Measurements from ENCODE around the gene FMN1.
"Not testable (repeated sequence)": the region's sequence is repeated elsewhere in the genome, so short reads cannot be mapped to it uniquely, and the experiment has no call there.

Gene FMN1

GRCh38 chr15:32956711-32957110 lies 237.8 kb downstream of the FMN1 start:
- no peak overlapping the region for H3K27ac ChIP-seq
- no peak for TF ChIP-seq CTCF (conservative IDR thresholded peaks at IDR 0.05)
- no peak for TF ChIP-seq ZFX (IDR thresholded peaks at IDR 0.05)

- no peak for TF ChIP-seq ZFX (IDR thresholded peaks at IDR 0.05)
- peak; percentile 82 for TF ChIP-seq CTCF (conservative IDR thresholded peaks at IDR 0.05)
- H3K27ac ChIP-seq = no peak overlapping the region
Observed at GRCh38 chr15:32956006-32956405, 238.5 kb downstream of the FMN1 start.

- TF ChIP-seq CTCF (conservative IDR thresholded peaks at IDR 0.05) (no peak), ZFX (IDR thresholded peaks at IDR 0.05) (no peak)
- H3K27ac ChIP-seq = no peak overlapping the region
Observed at GRCh38 chr15:32953533-32953910, 241.0 kb downstream of the FMN1 start.

GRCh38 chr15:32952901-32953532 lies 241.5 kb downstream of the FMN1 start:
- no peak for TF ChIP-seq CTCF (conservative IDR thresholded peaks at IDR 0.05)
- TF ChIP-seq ZFX (IDR thresholded peaks at IDR 0.05) = no peak
- H3K27ac ChIP-seq = no peak overlapping the region

GRCh38 chr15:32951736-32952464 lies 242.6 kb downstream of the FMN1 start:
- no peak for TF ChIP-seq CTCF (conservative IDR thresholded peaks at IDR 0.05)
- TF ChIP-seq ZFX (IDR thresholded peaks at IDR 0.05) = no peak
- no peak overlapping the region for H3K27ac ChIP-seq

- not testable (repeated sequence) for H3K27ac ChIP-seq
Observed at GRCh38 chr15:32950051-32950450, 244.5 kb downstream of the FMN1 start.

GRCh38 chr15:32946210-32946609 lies 248.3 kb downstream of the FMN1 start:
- TF ChIP-seq CTCF (conservative IDR thresholded peaks at IDR 0.05) = no peak
- no peak for TF ChIP-seq ZFX (IDR thresholded peaks at IDR 0.05)
- H3K27ac ChIP-seq = no peak overlapping the region

GRCh38 chr15:32944431-32944830 lies 250.1 kb downstream of the FMN1 start:
- no peak overlapping the region for H3K27ac ChIP-seq
- TF ChIP-seq CTCF (conservative IDR thresholded peaks at IDR 0.05) = no peak
- no peak for TF ChIP-seq ZFX (IDR thresholded peaks at IDR 0.05)

Measured in C4-2B (cell line).